OCI-LY3 (cell line): ENCODE measurements around the gene EFNA1.

Experiments used
- CTCF ChIP-seq: fragments of 200-600, 300-600 bp; sonication (generic); IDR thresholded peaks from 2 replicates; pipeline ENCODE4 v1.5.1; 2014; ENCODE audit warnings: antibody characterized with exemption, low read length, low read depth
- EZH2phosphoT487 ChIP-seq: fragments of 200-600 bp; shearing (Covaris generic); IDR thresholded peaks from 2 replicates; pipeline ENCODE4 v1.6.1; 2018; ENCODE audit warnings: antibody characterized with exemption, mixed run types, low read depth

GRCh38 chr1:155127105-155127966, at the start of gene EFNA1:
- no peak for TF ChIP-seq CTCF
- no peak for TF ChIP-seq EZH2phosphoT487
